NOMO-1 treated with dmso at 0.1 percent for 144 hours (cell line): ENCODE data around the gene NINJ2.
A peak's percentile ranks its signal among the peaks of the same experiment; 100 is the strongest.

Source experiments
- DNase-seq: peaks from one replicate; lab custom pipeline; 2025; ENCODE audit not compliant: unreplicated experiment; lab: John Stamatoyannopoulos, UW

Gene NINJ2

DNA sequence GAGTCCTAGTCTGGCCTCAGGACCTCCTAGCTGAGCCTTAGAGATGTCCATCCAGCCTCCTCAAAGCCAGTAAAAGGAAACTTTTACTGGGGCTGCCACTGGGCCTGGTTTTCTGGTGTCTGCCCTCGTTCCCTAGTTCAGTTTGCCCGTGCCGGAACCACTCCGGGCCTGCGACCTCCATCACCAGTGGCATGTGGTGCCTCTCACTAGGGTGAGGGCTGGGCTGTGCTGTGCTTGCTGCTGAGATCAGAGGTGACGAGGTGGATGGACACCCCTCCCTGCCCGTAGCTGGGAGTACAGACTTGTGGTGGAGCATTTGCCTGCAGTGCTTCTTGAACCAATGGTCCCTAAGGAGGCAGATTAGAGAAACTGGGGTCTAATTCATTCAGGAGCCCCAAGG is 127.8 kb downstream of the NINJ2 start:
- no peak for DNase-seq

- DNase-seq = no peak
Observed at GRCh38 chr12:534216-534615, 129.0 kb downstream of the NINJ2 start.

DNA sequence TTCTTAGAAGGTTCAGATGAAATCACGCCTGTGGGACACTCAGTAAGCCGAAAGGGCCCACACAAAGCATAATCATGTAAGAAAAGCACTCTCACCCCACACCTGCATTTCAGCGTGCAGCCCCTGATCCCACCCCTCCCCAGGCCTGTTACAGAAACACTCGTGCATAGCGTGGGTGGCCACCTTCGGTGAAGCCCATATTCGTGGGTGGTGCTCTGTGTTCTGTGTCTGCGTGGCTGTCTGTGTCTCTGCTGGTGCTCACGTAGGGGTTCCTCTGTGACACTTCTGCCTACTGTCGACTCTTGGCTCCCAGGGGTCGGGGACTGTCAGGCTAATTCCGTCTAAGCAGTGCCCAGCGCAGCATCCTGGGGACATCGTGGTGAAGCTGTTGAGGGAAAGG is 129.5 kb downstream of the NINJ2 start:
- DNase-seq = no peak

DNA sequence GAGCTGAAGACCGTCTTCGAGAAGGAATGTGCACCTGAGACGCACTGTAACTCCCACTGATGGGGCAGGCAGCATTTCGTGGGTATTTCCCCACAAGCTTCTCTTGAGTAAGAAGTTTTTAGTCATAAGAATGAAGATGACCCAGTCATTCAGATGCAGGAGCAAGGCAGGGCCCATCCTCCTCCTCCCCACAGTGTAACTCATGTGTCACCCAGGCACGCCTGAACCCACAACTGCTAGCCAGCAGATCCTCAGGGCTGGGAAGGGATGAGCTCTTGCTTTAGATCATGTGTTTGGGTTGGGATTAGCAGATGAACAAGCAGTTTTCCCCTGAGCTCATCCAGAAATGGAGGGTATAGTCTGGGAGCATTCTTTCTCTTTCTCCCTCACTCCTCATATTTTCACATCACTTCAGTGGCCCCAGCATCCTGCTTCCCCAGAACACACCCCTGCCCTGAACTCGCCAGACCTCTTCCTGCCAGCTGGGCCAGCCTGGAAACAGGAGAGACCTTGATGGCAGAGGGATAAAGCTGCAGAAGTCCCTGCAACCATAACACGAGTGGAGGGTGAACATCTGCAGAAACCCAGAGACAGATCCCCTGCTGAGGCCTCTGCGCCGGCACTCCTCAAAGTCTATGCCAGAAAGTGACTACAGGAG is 130.2 kb downstream of the NINJ2 start:
- DNase-seq = no peak

- DNase-seq = no peak
Observed at GRCh38 chr12:531951-532585, 131.2 kb downstream of the NINJ2 start.

DNA sequence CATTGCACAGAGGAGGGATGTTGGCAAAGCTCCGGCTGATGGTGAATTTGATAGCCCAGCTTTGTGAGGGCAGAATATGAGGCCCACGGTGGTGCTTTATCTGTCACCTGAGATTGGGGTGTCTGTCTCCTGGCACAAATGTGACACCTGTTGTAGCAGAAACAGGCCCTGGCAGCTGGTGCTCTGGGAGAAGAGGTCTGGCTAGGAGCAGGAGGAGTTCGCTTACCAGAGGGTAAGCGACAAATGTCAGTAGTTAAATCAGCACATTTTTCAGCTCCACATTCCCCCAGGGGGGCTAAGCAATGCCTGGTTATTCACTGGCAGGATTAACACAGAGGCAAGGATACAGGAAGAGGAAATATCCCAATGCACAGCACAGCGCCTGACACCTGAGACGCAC is 132.4 kb downstream of the NINJ2 start:
- DNase-seq = no peak

- DNase-seq = no peak
Observed at GRCh38 chr12:530308-530707, 132.9 kb downstream of the NINJ2 start.

DNA sequence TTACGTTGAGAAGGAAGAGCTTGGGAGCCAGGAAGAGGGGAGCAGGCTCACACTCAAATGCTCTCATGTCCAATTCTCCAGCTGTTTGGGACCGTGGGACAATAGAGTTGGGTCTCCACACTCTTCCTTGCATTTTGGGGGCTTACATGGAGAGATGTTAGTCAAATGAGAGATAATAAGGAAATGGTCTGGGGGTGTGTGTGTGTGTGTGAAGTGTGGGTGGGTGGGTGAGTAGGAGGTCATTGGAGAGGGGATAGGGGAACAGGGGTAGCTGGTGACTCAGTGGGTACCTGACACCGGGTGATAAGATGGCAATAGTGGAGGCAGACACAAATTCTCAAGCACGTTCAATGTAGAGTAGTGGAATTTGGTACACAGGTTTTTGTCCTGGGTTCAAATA is 135.5 kb downstream of the NINJ2 start:
- no peak for DNase-seq

GRCh38 chr12:527241-527640 is 136.0 kb downstream of the NINJ2 start:
- no peak for DNase-seq

- DNase-seq = peak; percentile 19
Observed at GRCh38 chr12:526089-526488, 137.2 kb downstream of the NINJ2 start.

DNA sequence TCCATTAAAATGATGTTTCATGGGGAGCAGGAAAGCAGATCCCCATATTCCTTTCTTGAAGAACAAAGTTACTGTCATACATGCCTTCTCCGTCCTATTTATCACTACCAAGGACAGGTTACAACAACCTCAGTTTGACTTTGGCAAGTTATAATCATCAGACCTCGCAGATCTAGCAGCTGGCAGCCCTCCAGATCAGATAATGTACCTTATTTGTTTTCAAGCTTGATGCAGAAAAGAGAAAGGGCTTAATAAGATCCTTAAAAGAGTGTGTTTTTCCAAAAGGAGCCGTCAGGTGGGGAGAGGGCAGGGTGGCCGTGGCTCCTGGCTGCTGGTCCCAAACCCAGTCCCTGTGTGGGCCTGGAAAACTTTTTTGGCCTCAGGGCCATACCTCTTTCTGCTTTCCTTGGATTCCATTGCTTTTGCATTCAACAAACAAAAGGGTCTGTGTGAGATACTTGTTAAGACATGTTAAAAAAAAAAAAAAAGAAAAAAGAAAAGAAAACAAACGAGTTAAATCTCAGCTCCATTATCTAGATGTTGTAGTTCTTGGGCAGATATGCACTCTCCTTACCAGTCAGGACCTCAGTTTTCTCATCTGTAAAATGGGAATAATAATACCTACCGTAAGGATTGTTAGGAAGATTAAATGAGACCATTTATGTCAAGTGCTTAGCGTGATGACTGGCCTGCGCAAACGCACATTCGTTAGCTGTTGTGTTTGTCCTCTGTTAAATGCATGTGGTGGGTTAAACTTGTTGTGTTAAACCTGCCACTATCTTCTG is 138.9 kb downstream of the NINJ2 start:
- no peak for DNase-seq

- DNase-seq = no peak
Observed at GRCh38 chr12:522692-523378, 140.4 kb downstream of the NINJ2 start.

- DNase-seq = no peak
Observed at GRCh38 chr12:520119-520518, 143.1 kb downstream of the NINJ2 start.

GRCh38 chr12:517538-517937 is 145.7 kb downstream of the NINJ2 start:
- no peak for DNase-seq
